ENCODE results near the gene MALL.
"Not testable (repeated sequence)": the region's sequence is repeated elsewhere in the genome, so short reads cannot be mapped to it uniquely, and the experiment has no call there.

- TF ChIP-seq ZNF720 (CRISPR knock-in tag; IDR thresholded peaks at IDR 0.05); POLR2A (IDR thresholded peaks at IDR 0.05; ENCODE audit: insufficient read depth in 1 of 2, low read depth in 2 of 2, low read length in 2 of 2); SMAD1 (CRISPR knock-in tag; IDR thresholded peaks at IDR 0.05; ENCODE audit: borderline replicate concordance, low read depth); JUN (CRISPR knock-in tag; IDR thresholded peaks at IDR 0.05): not testable (repeated sequence)
Observed at GRCh38 chr2:110048255-110049197, 67.1 kb downstream of the MALL start.
